A673 (cell line): Measurements from ENCODE around the gene EMP2. TPM values are rescaled to one million over a fixed set of nuclear protein-coding genes. Genes with fewer than 3 reads are reported as not detected.
A peak's percentile ranks its signal among the peaks of the same experiment; 100 is the strongest.

ENCODE experiments used
- BruUV-seq: library from RNA; stranded (reverse); fragments of 400-500 nt; replicated peaks from 2 replicates; lab custom pipeline; 2021; lab: Mats Ljungman, UMichigan
- CTCF ChIA-PET: fragments of 300-600 bp; sonication (Branson Sonifier 250); formaldehyde crosslinking; loops from one replicate; lab custom pipeline; 2022; ENCODE audit warnings: antibody characterized with exemption; lab: Charles Lee
- POLR2A ChIA-PET: fragments of 300-600 bp; sonication (Branson Sonifier 250); formaldehyde crosslinking; loops from one replicate; lab custom pipeline; 2022; ENCODE audit warnings: antibody characterized with exemption; ENCODE audit not compliant: low non-redundant PET; lab: Charles Lee
- DNase-seq: peaks from one replicate; pipeline ENCODE4 v3.0.0-alpha.2; 2015; ENCODE audit warnings: low spot score
- H3K27ac ChIP-seq: fragments of 200-600 bp; sonication (generic); 2 replicates; pipeline ENCODE4 v1.5.1; 2016; ENCODE audit warnings: mixed run types, low read depth, mild to moderate bottlenecking, mixed read lengths, antibody characterized with exemption, low read length; ENCODE audit not compliant: poor library complexity, severe bottlenecking
- H3K27me3 ChIP-seq: fragments of 200-600 bp; sonication (generic); replicated peaks from 2 replicates; pipeline ENCODE4 v1.6.1; 2017; ENCODE audit warnings: mixed run types, low read depth, mild to moderate bottlenecking, mixed read lengths, antibody characterized with exemption, low read length; ENCODE audit not compliant: insufficient read depth, poor library complexity
- H3K36me3 ChIP-seq: fragments of 200-600 bp; sonication (generic); 2 replicates; pipeline ENCODE4 v1.6.1; 2016; ENCODE audit warnings: mixed run types, mild to moderate bottlenecking, mixed read lengths, antibody characterized with exemption, low read length; ENCODE audit not compliant: insufficient read depth, poor library complexity, severe bottlenecking
- H3K4me1 ChIP-seq: fragments of 200-600 bp; sonication (generic); 2 replicates; pipeline ENCODE4 v1.6.1; 2017; ENCODE audit warnings: mixed run types, mild to moderate bottlenecking, mixed read lengths, antibody characterized with exemption, low read length; ENCODE audit not compliant: insufficient read depth, poor library complexity, severe bottlenecking
- H3K4me3 ChIP-seq: fragments of 200-600 bp; sonication (generic); 2 replicates; pipeline ENCODE4 v1.5.1; 2016; ENCODE audit warnings: low read depth, mixed run types, mild to moderate bottlenecking, mixed read lengths, low read length; ENCODE audit not compliant: poor library complexity, severe bottlenecking
- H3K9me3 ChIP-seq: fragments of 200-600 bp; sonication (generic); 2 replicates; pipeline ENCODE4 v1.6.1; 2016; ENCODE audit warnings: mixed run types, low read depth, mild to moderate bottlenecking, mixed read lengths, antibody characterized with exemption, low read length; ENCODE audit not compliant: poor library complexity, severe bottlenecking
- EZH2 ChIP-seq: fragments of 200-600 bp; sonication (generic); IDR thresholded peaks from 2 replicates; pipeline ENCODE4 v1.6.1; 2017; ENCODE audit warnings: borderline replicate concordance, low read depth, mild to moderate bottlenecking, mixed read lengths, antibody characterized with exemption, low read length; ENCODE audit not compliant: poor library complexity, severe bottlenecking
- intact Hi-C: fragments of 100-400 bp; cut with micrococcal nuclease; formaldehyde crosslinking; loops from one replicate; pipeline ENCODE4 v1.10.0; 2022; ENCODE audit not compliant: unreplicated experiment
- total RNA-seq: library from RNA; stranded (reverse); gene quantifications from 2 replicates; pipeline ENCODE4 v1.2.3, GENCODE V29; 2021
- TF ChIP-seq, protein P1 (sequence below): fragments of 300-800, 200-600 bp; sonication (generic); conservative IDR thresholded peaks from 2 replicates; pipeline ENCODE4 v1.5.1; 2017; ENCODE audit warnings: low read depth, mild to moderate bottlenecking, antibody characterized with exemption, low read length, moderate library complexity, mixed read lengths

The EMP2 gene
- total RNA-seq, 1 experiment from 2014 or later = 12.9 TPM

DNA sequence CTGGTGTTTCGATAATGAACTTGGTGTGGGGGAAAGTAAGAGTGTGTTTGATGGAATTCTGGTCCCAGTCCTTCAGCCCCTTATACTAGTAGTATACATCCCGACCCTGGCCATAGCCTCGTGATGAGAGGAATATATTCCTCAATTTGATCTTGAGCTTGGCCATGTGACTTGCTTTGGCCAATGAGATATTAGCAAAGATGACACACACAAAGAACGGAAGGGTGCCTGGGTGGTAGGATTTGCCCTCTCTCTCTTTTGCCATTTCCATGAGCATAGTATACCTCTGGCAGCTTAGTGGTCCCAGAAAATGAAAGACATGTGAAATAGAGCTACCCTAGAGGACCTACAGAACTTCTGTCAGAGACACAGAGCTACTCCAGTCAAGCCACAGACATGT lies 2.9 kb upstream of the EMP2 start:
- TF ChIP-seq, protein P1, sequence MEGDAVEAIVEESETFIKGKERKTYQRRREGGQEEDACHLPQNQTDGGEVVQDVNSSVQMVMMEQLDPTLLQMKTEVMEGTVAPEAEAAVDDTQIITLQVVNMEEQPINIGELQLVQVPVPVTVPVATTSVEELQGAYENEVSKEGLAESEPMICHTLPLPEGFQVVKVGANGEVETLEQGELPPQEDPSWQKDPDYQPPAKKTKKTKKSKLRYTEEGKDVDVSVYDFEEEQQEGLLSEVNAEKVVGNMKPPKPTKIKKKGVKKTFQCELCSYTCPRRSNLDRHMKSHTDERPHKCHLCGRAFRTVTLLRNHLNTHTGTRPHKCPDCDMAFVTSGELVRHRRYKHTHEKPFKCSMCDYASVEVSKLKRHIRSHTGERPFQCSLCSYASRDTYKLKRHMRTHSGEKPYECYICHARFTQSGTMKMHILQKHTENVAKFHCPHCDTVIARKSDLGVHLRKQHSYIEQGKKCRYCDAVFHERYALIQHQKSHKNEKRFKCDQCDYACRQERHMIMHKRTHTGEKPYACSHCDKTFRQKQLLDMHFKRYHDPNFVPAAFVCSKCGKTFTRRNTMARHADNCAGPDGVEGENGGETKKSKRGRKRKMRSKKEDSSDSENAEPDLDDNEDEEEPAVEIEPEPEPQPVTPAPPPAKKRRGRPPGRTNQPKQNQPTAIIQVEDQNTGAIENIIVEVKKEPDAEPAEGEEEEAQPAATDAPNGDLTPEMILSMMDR = no peak
- TF ChIP-seq EZH2 = no peak
- CTCF ChIA-PET = no interaction called here
- Histone ChIP-seq H3K27me3 (no peaks in the 10 kb centered on the region), H3K36me3 (no peaks in the 10 kb centered on the region), H3K9me3 (no peaks in the 10 kb centered on the region), H3K4me3 (no peak overlapping the region), H3K4me1 (peaks cover 4% of the 10 kb centered on the region), H3K27ac (no peak overlapping the region)
- no peak for DNase-seq
- intact Hi-C loops = loop anchor here (10.0 kb wide), 2 partner anchors 58 to 152 kb away; no protein-coding TSS in a partner anchor
- BruUV-seq = no TSS peak
- POLR2A ChIA-PET = no interaction called here

DNA sequence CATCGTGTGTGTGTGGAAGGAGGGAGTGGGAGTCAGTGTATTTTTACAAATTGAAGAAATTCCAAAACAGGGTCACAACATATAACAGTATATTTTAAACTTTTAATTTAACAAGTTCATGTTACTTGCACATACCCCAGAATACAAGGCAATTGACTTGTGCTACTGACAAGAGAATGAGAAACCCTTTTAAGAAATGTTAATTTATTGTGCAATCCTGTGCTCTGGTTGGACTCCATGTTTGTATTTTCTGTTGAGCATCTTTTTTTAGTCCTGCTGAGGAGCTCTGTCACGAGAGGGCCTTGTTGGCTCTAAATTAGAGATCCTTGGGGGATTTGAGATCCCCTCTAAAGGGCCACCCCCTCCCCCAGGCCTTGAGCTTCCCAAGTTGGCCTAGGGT lies 1.1 kb upstream of the EMP2 start:
- no peak for DNase-seq
- POLR2A ChIA-PET = no interaction called here
- Histone ChIP-seq H3K27me3 (no peaks in the 10 kb centered on the region), H3K9me3 (no peaks in the 10 kb centered on the region), H3K4me1 (peaks cover 4% of the 10 kb centered on the region), H3K27ac (no peak overlapping the region), H3K36me3 (no peaks in the 10 kb centered on the region), H3K4me3 (no peak overlapping the region)
- intact Hi-C loops = loop anchor here (10.0 kb wide), 2 partner anchors 57 to 153 kb away; no protein-coding TSS in a partner anchor
- TF ChIP-seq EZH2 = no peak
- TF ChIP-seq, protein P1 = no peak
- CTCF ChIA-PET = no interaction called here
- no TSS peak for BruUV-seq

DNA sequence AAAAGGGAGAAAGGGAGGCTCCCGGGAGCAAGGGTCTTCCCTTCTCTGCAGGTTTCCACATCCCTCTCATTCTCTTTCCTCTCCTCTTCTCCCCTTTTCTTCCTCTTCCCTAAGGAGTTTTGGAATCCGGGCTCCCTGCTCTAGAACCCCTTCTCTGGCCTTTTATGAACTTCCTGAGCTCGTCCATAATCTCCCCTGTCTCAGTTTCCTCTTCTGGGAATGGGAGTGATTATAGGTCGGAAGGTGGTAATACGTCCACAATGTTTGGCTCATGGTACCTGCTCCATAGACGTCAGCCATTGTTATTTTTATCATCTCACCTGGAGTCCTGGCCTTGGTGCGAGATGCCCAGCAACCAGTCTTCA lies 467 bp upstream of the EMP2 start:
- H3K36me3 ChIP-seq = no peaks in the 10 kb centered on the region
- CTCF ChIA-PET = no interaction called here
- no peaks in the 10 kb centered on the region for H3K9me3 ChIP-seq
- H3K4me1 ChIP-seq = peaks cover 4% of the 10 kb centered on the region
- no TSS peak for BruUV-seq
- POLR2A ChIA-PET = no interaction called here
- peak overlapping the region; percentile 84 for H3K4me3 ChIP-seq
- TF ChIP-seq EZH2 = no peak
- TF ChIP-seq, protein P1 = no peak
- intact Hi-C loops = loop anchor here (10.0 kb wide), 2 partner anchors 56 to 154 kb away; no protein-coding TSS in a partner anchor
- peak overlapping the region; percentile 79 for H3K27ac ChIP-seq
- no peaks in the 10 kb centered on the region for H3K27me3 ChIP-seq
- no peak for DNase-seq
